HG02840 (cell line): ENCODE measurements around the gene S100A6.
"Not testable (repeated sequence)": the region's sequence is repeated elsewhere in the genome, so short reads cannot be mapped to it uniquely, and the experiment has no call there.

ENCODE experiments used
- ATAC-seq: cut with Tn5 transposase; IDR thresholded peaks from one replicate; pipeline ENCODE4 v1.9.1; 2021; ENCODE audit warnings: mild to moderate bottlenecking, moderate library complexity, moderate number of reproducible peaks; ENCODE audit not compliant: unreplicated experiment, low FRiP score

Gene S100A6

GRCh38 chr1:153535242-153536011, at the start of gene S100A6:
TSS of gene S100A6 (minus strand) at chr1:153535991. CDS start at chr1:153535339, 652 bp downstream.
- ATAC-seq: no peak

- ATAC-seq: no peak
Measured at GRCh38 chr1:153585006-153585405, 49.2 kb upstream of the S100A6 start.

- ATAC-seq: no peak
Measured at GRCh38 chr1:153583976-153584375, 48.2 kb upstream of the S100A6 start.

- not testable (repeated sequence) for ATAC-seq
Measured at GRCh38 chr1:153583514-153583913, 47.7 kb upstream of the S100A6 start.

- ATAC-seq: not testable (repeated sequence)
Measured at GRCh38 chr1:153582836-153583235, 47.0 kb upstream of the S100A6 start.

GRCh38 chr1:153578936-153579335, 43.1 kb upstream of the S100A6 start:
- no peak for ATAC-seq

- no peak for ATAC-seq
Measured at GRCh38 chr1:153578490-153578889, 42.7 kb upstream of the S100A6 start.

GRCh38 chr1:153577624-153578051, 41.8 kb upstream of the S100A6 start:
- ATAC-seq: no peak

GRCh38 chr1:153577138-153577537, 41.3 kb upstream of the S100A6 start:
- no peak for ATAC-seq

GRCh38 chr1:153575497-153575896, 39.7 kb upstream of the S100A6 start:
- not testable (repeated sequence) for ATAC-seq

GRCh38 chr1:153575081-153575491, 39.3 kb upstream of the S100A6 start:
- not testable (repeated sequence) for ATAC-seq

GRCh38 chr1:153573351-153573750, 37.6 kb upstream of the S100A6 start:
- ATAC-seq: no peak

GRCh38 chr1:153572569-153573015, 36.8 kb upstream of the S100A6 start:
- no peak for ATAC-seq

GRCh38 chr1:153571706-153572105, 35.9 kb upstream of the S100A6 start:
- no peak for ATAC-seq

- ATAC-seq: no peak
Measured at GRCh38 chr1:153570874-153571273, 35.1 kb upstream of the S100A6 start.

- no peak for ATAC-seq
Measured at GRCh38 chr1:153569465-153569864, 33.7 kb upstream of the S100A6 start.

- ATAC-seq: no peak
Measured at GRCh38 chr1:153568367-153569099, 32.7 kb upstream of the S100A6 start.

- no peak for ATAC-seq
Measured at GRCh38 chr1:153567621-153568366, 32.0 kb upstream of the S100A6 start.

GRCh38 chr1:153566414-153567371, 30.9 kb upstream of the S100A6 start:
- no peak for ATAC-seq
